Measurements from ENCODE around the gene ADAM10. TPM values are rescaled to one million over a fixed set of nuclear protein-coding genes. Genes with fewer than 3 reads are reported as not detected.

ADAM10 gene
- total RNA-seq, 1 experiment from 2014 or later: 159 TPM

- Histone ChIP-seq H3K27me3 (ENCODE audit: insufficient read depth, low read length) (no peaks in the 10 kb centered on the region), H3K4me1 (ENCODE audit: insufficient read depth, low read length) (peaks cover 7% of the 10 kb centered on the region; the same call in 1 of the 2 replicates), H3K27ac (ENCODE audit: insufficient read length, low read depth, low read length) (no peak overlapping the region), H3K14ac (ENCODE audit: insufficient read depth, low read length) (no peak overlapping the region), H2AK5ac (ENCODE audit: insufficient read length, low read length) (no peak overlapping the region), H3K18ac (ENCODE audit: insufficient read length, low read depth, low read length) (no peak overlapping the region), H2BK20ac (ENCODE audit: low read depth, low read length, poor library complexity, severe bottlenecking) (no peak overlapping the region), H3K23ac (ENCODE audit: insufficient read length, low read depth, low read length) (no peak overlapping the region), H2AFZ (ENCODE audit: low read length) (no peak overlapping the region), H4K8ac (replicated peaks; ENCODE audit: insufficient read length, low read depth, low read length) (no peak overlapping the region), H3K23me2 (ENCODE audit: insufficient read length, low read depth, low read length, poor library complexity, severe bottlenecking) (no peaks in the 10 kb centered on the region), H3K9ac (ENCODE audit: extremely low read depth, insufficient read length, low read length) (no peak overlapping the region), H3K56ac (ENCODE audit: insufficient read length, low read depth, low read length) (no peak overlapping the region), H4K20me1 (ENCODE audit: control insufficient read depth, insufficient read depth, insufficient read length) (no peaks in the 10 kb centered on the region), H2BK5ac (ENCODE audit: insufficient read length, low read length) (no peak overlapping the region), H4K5ac (ENCODE audit: insufficient read length, low read depth, low read length) (no peak overlapping the region), H3K4me2 (ENCODE audit: insufficient read depth, insufficient read length, low read length) (no peak overlapping the region), H2BK15ac (ENCODE audit: low read depth, low read length) (no peak overlapping the region), H3K9me3 (ENCODE audit: control insufficient read depth, low read depth, low read length) (no peaks in the 10 kb centered on the region), H4K91ac (ENCODE audit: insufficient read length, low read depth, low read length) (no peak overlapping the region), H3K79me1 (ENCODE audit: insufficient read depth, low read depth, low read length, poor library complexity, severe bottlenecking) (no peaks in the 10 kb centered on the region), H3K4ac (ENCODE audit: low read depth, low read length) (no peak overlapping the region), H2BK12ac (ENCODE audit: insufficient read length, low read depth, low read length) (no peak overlapping the region), H3T11ph (ENCODE audit: low read length) (no peak overlapping the region), H2BK120ac (ENCODE audit: low read depth, low read length, poor library complexity, severe bottlenecking) (no peak overlapping the region), H3K79me2 (ENCODE audit: insufficient read depth, low read length) (no peaks in the 10 kb centered on the region)
- WGBS (ENCODE audit: extremely low coverage, insufficient read length, low lambda C conversion rate): 100% methylated on average over 1 of the region's 2 CpGs
- peaks cover 19 to 26% (median 23%) of the 10 kb centered on the region in 3 experiments; a peak in 6 of 7 replicates for H3K36me3 Mint-ChIP-seq (ENCODE audit: insufficient read depth in 1 of 3, low read depth in 3 of 3)
- no peak for TF ChIP-seq CTCF (conservative IDR thresholded peaks at IDR 0.05)
- H3K4me1 Mint-ChIP-seq: peaks cover 40 to 44% of the 10 kb centered on the region in 2 experiments
- no peak for DNase-seq
- H3K4me3 Mint-ChIP-seq: no peak overlapping the region; a peak in 1 of 5 replicates
- H3K27me3 Mint-ChIP-seq (ENCODE audit: low read depth): no peaks in the 10 kb centered on the region
- peak overlapping the region in 1 of 3 experiments; percentile 49; a peak in 1 of 7 replicates for H3K27ac Mint-ChIP-seq
- no peaks in the 10 kb centered on the region; a peak in 1 of 5 replicates for H3K9me3 Mint-ChIP-seq
Observed at GRCh38 chr15:58665672-58666071, 83.8 kb downstream of the ADAM10 start.

Measured in H9 (cell line).